Fibroblast of villous mesenchyme (primary cell): ENCODE data around the gene ZNF618. TPM values are rescaled to one million over a fixed set of nuclear protein-coding genes. Genes with fewer than 3 reads are reported as not detected.
A peak's percentile ranks its signal among the peaks of the same experiment; 100 is the strongest.

ENCODE experiments used
- DNase-seq: peaks from one replicate; pipeline ENCODE4 v3.0.0-alpha.2; 2010; ENCODE audit warnings: low read depth
- H3K4me3 ChIP-seq: 2 replicates; pipeline ENCODE4 v1.5.1; 2011; ENCODE audit warnings: low read depth, mild to moderate bottlenecking, low read length
- CTCF ChIP-seq: IDR thresholded peaks from 2 replicates; pipeline ENCODE4 v1.5.1; 2012; ENCODE audit warnings: low read depth, mild to moderate bottlenecking, low read length; ENCODE audit not compliant: insufficient read depth
- total RNA-seq: library from RNA; depleted of rRNA; stranded (reverse); fragments of >200 nt; gene quantifications from 2 replicates; pipeline ENCODE4 v1.2.3, GENCODE V29; 2012

Gene ZNF618
- total RNA-seq, 1 donor: 12.5 TPM

- no peak for TF ChIP-seq CTCF
- DNase-seq: no peak
- no peak overlapping the region for H3K4me3 ChIP-seq
These were observed 170.2 kb downstream of the ZNF618 start for GRCh38 chr9:114046237-114046755.

- TF ChIP-seq CTCF: no peak
- no peak overlapping the region for H3K4me3 ChIP-seq
- DNase-seq: peak; percentile 50
These were observed 170.8 kb downstream of the ZNF618 start for GRCh38 chr9:114046875-114047274.

- DNase-seq: no peak
- peak; percentile 36 for TF ChIP-seq CTCF
- no peak overlapping the region for H3K4me3 ChIP-seq
These were observed 171.6 kb downstream of the ZNF618 start for GRCh38 chr9:114047717-114048116.

- no peak for TF ChIP-seq CTCF
- H3K4me3 ChIP-seq: no peak overlapping the region
- DNase-seq: no peak
These were observed 172.7 kb downstream of the ZNF618 start for GRCh38 chr9:114048533-114049415.

- no peak for DNase-seq
- no peak for TF ChIP-seq CTCF
- H3K4me3 ChIP-seq: no peak overlapping the region
These were observed 173.5 kb downstream of the ZNF618 start for GRCh38 chr9:114049441-114050225.

GRCh38 chr9:114050226-114050568, 174.1 kb downstream of the ZNF618 start:
- no peak overlapping the region for H3K4me3 ChIP-seq
- no peak for DNase-seq
- TF ChIP-seq CTCF: no peak
